HG03571 (cell line): Measurements from ENCODE around the gene ABCD3.
"Not testable (repeated sequence)": the region's sequence is repeated elsewhere in the genome, so short reads cannot be mapped to it uniquely, and the experiment has no call there.

ENCODE experiments used
- ATAC-seq: cut with Tn5 transposase; IDR thresholded peaks from one replicate; pipeline ENCODE4 v1.9.1; 2021; ENCODE audit not compliant: unreplicated experiment

The ABCD3 gene

GRCh38 chr1:94544706-94545490 lies 126.7 kb downstream of the ABCD3 start:
- no peak for ATAC-seq

- ATAC-seq = no peak
Observed at GRCh38 chr1:94549706-94550105, 131.5 kb downstream of the ABCD3 start.

- no peak for ATAC-seq
Observed at GRCh38 chr1:94550396-94550795, 132.2 kb downstream of the ABCD3 start.

GRCh38 chr1:94550800-94551241 lies 132.6 kb downstream of the ABCD3 start:
- ATAC-seq = no peak

GRCh38 chr1:94551449-94551848 lies 133.3 kb downstream of the ABCD3 start:
- no peak for ATAC-seq

GRCh38 chr1:94552071-94552586 lies 133.9 kb downstream of the ABCD3 start:
- ATAC-seq = no peak

- no peak for ATAC-seq
Observed at GRCh38 chr1:94553323-94553730, 135.1 kb downstream of the ABCD3 start.

GRCh38 chr1:94553931-94554330 lies 135.7 kb downstream of the ABCD3 start:
- no peak for ATAC-seq

GRCh38 chr1:94554580-94554979 lies 136.4 kb downstream of the ABCD3 start:
- no peak for ATAC-seq

- ATAC-seq = no peak
Observed at GRCh38 chr1:94555091-94555490, 136.9 kb downstream of the ABCD3 start.

- ATAC-seq = no peak
Observed at GRCh38 chr1:94559921-94560320, 141.7 kb downstream of the ABCD3 start.

GRCh38 chr1:94560333-94560732 lies 142.1 kb downstream of the ABCD3 start:
- no peak for ATAC-seq

GRCh38 chr1:94562519-94563260 lies 144.5 kb downstream of the ABCD3 start:
- ATAC-seq = no peak

- ATAC-seq = no peak
Observed at GRCh38 chr1:94565901-94566300, 147.7 kb downstream of the ABCD3 start.

- ATAC-seq = not testable (repeated sequence)
Observed at GRCh38 chr1:94566436-94566835, 148.2 kb downstream of the ABCD3 start.

- not testable (repeated sequence) for ATAC-seq
Observed at GRCh38 chr1:94567975-94568607, 149.9 kb downstream of the ABCD3 start.
